ENCODE measurements around the gene KCNK3. TPM values are rescaled to one million over a fixed set of nuclear protein-coding genes. Genes with fewer than 3 reads are reported as not detected.

The KCNK3 gene
- total RNA-seq, 1 experiment from 2014 or later: 0.09 TPM

DNA sequence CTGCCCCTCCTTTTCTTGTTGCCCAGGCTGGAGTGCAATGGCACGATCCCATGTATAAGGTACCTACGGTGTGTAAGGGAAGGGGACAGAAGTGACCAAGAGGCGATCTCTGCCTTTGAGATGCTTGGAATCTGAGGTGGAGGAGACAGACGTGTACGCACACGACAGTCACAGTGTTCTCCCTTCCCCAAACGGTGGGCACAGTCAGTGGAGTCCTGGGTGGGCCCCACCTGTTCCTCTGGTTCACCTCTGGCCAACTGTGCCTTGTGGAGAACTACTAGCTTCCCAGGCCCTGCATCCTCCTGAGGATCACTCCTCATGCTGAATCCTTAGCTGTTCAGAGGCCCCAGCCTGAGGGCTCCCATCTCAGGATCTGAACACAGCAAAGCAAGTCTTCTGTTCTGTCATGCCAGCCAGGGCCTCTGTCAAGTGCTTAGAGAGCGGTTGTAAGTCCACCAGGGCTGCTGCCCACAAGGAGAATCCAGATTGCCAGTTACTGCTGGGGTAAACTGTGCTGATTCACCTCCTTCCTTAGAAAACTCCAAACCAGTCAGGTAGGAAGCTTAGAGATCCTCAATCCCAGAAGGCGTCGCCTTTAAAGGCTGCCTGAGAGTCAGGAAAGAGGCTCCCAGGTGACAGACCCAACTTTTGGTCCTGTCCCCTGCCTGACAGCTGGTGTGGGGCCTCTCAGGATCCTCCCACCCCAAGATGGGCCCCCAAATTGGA, 73.1 kb downstream of the KCNK3 start:
- Histone ChIP-seq H3K23ac (ENCODE audit: insufficient read length, low read depth, low read length) (no peak overlapping the region), H4K8ac (replicated peaks; ENCODE audit: insufficient read length, low read depth, low read length) (no peak overlapping the region), H3K9ac (ENCODE audit: extremely low read depth, insufficient read length, low read length) (no peak overlapping the region), H4K5ac (ENCODE audit: insufficient read length, low read depth, low read length) (no peak overlapping the region), H3T11ph (ENCODE audit: low read length) (no peak overlapping the region), H3K27ac (ENCODE audit: insufficient read length, low read depth, low read length) (no peak overlapping the region), H3K79me1 (ENCODE audit: insufficient read depth, low read depth, low read length, poor library complexity, severe bottlenecking) (no peaks in the 10 kb centered on the region), H3K4me2 (ENCODE audit: insufficient read depth, insufficient read length, low read length) (peak overlapping the region; percentile 75), H3K56ac (ENCODE audit: insufficient read length, low read depth, low read length) (no peak overlapping the region), H2AK5ac (ENCODE audit: insufficient read length, low read length) (no peak overlapping the region), H2BK15ac (ENCODE audit: low read depth, low read length) (no peak overlapping the region), H4K20me1 (ENCODE audit: control insufficient read depth, insufficient read depth, insufficient read length) (no peaks in the 10 kb centered on the region), H3K27me3 (ENCODE audit: insufficient read depth, low read length) (no peaks in the 10 kb centered on the region), H3K9me3 (ENCODE audit: control insufficient read depth, low read depth, low read length) (no peaks in the 10 kb centered on the region), H3K4me1 (ENCODE audit: insufficient read depth, low read length) (peaks cover 2% of the 10 kb centered on the region; the same call in 1 of the 2 replicates), H3K23me2 (ENCODE audit: insufficient read length, low read depth, low read length, poor library complexity, severe bottlenecking) (peaks cover 4% of the 10 kb centered on the region), H3K4ac (ENCODE audit: low read depth, low read length) (no peak overlapping the region), H2BK20ac (ENCODE audit: low read depth, low read length, poor library complexity, severe bottlenecking) (no peak overlapping the region), H2BK12ac (ENCODE audit: insufficient read length, low read depth, low read length) (no peak overlapping the region), H2BK5ac (ENCODE audit: insufficient read length, low read length) (no peak overlapping the region), H3K18ac (ENCODE audit: insufficient read length, low read depth, low read length) (no peak overlapping the region), H4K91ac (ENCODE audit: insufficient read length, low read depth, low read length) (peak overlapping the region; percentile 33), H3K14ac (ENCODE audit: insufficient read depth, low read length) (no peak overlapping the region; the same call in 1 of the 2 replicates), H2BK120ac (ENCODE audit: low read depth, low read length, poor library complexity, severe bottlenecking) (no peak overlapping the region), H2AFZ (ENCODE audit: low read length) (no peak overlapping the region), H3K79me2 (ENCODE audit: insufficient read depth, low read length) (no peaks in the 10 kb centered on the region)
- no CpG with 5 or more reads among the region's 10 CpGs for WGBS (ENCODE audit: extremely low coverage, insufficient read length, low lambda C conversion rate)
- peaks cover 12% of the 10 kb centered on the region for H3K27me3 Mint-ChIP-seq (ENCODE audit: low read depth)
- DNase-seq: no peak
- H3K4me1 Mint-ChIP-seq: peaks cover 12 to 14% of the 10 kb centered on the region in 2 experiments
- H3K36me3 Mint-ChIP-seq (ENCODE audit: insufficient read depth in 1 of 3, low read depth in 3 of 3): no peaks in the 10 kb centered on the region
- no peaks in the 10 kb centered on the region; a peak in 1 of 5 replicates for H3K9me3 Mint-ChIP-seq
- TF ChIP-seq, protein P1, sequence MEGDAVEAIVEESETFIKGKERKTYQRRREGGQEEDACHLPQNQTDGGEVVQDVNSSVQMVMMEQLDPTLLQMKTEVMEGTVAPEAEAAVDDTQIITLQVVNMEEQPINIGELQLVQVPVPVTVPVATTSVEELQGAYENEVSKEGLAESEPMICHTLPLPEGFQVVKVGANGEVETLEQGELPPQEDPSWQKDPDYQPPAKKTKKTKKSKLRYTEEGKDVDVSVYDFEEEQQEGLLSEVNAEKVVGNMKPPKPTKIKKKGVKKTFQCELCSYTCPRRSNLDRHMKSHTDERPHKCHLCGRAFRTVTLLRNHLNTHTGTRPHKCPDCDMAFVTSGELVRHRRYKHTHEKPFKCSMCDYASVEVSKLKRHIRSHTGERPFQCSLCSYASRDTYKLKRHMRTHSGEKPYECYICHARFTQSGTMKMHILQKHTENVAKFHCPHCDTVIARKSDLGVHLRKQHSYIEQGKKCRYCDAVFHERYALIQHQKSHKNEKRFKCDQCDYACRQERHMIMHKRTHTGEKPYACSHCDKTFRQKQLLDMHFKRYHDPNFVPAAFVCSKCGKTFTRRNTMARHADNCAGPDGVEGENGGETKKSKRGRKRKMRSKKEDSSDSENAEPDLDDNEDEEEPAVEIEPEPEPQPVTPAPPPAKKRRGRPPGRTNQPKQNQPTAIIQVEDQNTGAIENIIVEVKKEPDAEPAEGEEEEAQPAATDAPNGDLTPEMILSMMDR (conservative IDR thresholded peaks at IDR 0.05): no peak
- H3K4me3 Mint-ChIP-seq: peak overlapping the region; percentile 6 to 83; a peak in 4 of 5 replicates
- H3K27ac Mint-ChIP-seq: no peak overlapping the region

Data from H9 (cell line).